ACHN (cell line): ENCODE results near the gene SCT.

ENCODE experiments used
- DNase-seq: peaks from one replicate; pipeline ENCODE4 v3.0.0-alpha.2; 2015
- in situ Hi-C: cut with HindIII; loops from 2 replicates; pipeline ENCODE4 v1.10.0; 2017; ENCODE audit warnings: low sequenced_read_pairs, low pct_ligation_motif_present, low pct_unique_long_range_greater_than_20kb

SCT gene

DNA sequence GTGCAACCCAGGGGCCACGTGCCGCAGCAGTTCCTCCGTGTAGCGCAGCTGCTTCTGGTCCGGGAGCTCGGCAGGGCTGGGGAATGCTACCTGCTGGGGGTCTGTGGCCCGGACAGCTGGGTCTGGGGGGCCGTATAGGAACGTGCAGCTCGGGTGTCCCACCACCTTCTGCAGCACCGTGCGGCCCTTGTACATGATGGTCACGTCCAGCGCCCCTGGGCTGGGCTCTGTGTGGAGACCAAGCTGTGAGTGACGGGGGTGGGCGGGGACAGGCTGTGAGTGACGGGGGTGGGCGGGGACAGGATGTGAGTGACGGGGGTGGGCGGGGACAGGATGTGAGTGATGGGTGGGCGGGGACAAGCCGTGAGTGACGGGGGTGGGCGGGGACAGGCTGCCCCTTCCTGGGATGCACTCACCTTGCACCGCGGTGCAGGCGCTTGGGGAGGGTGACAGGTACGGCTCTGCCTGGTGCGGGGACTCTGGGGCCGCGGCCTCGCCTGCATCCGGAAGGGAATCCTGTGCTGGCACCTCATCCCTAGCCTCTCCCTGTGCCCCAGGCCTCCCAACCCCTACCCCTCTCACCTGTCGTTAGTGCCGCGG is 13.5 kb downstream of the SCT start:
- DNase-seq = peak; percentile 56
- in situ Hi-C loops = no loop called here

DNA sequence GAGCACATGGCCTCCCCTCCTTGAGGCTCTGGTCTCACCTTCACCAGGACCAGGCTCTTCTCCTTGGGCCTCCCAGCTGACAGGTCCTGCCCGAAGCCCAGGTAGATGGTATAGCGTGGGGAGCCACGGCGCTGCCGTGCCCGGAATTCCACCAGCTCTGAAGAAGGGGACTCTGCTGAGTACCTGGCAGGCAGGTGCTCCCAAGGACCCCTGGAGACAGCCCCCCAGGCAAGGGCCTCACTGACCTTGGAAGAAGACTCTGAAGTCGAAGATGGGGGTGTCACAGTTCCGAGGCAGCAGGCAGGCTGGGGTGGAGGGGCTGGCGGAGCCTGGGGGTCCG is 14.1 kb downstream of the SCT start:
- DNase-seq = no peak
- in situ Hi-C loops = no loop called here

DNA sequence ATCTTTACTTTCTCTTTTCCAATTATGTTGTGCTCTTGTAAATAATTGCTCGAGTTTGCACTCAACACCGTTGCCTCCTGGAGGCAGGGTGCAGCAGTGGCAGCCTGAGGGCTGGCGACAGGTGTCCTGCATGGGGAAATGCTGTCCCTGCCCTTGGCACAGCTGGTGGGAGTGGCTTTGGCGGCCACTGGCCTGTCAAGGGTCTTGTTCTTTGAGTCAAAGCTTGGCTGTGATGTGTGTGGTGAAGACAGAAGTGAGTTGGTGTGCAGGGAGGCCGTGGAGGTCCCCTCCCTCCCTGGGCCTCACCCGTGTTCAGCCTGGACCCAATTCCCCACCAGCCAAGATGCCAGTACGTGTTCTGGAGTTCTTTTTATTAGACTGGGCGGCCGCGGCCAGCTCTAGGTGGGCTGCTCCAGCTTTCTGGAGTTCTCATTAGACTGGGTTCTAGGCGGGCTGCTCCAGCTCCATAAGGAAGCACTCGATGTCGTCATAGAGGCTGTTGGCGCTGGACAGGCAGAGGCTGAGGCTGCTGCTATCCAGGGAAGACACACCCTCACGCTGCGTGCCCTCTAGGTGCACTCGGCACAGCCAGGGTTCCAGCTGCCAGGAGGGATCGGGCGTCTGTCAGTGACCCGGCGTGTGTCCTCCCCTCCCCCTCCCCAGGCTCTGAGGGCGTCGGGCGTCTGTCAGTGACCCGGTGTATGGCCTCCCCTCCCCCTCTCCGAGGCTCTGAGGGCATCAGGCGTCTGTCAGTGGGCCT is 14.6 kb downstream of the SCT start:
- in situ Hi-C loops = no loop called here
- peak; percentile 33 for DNase-seq

DNA sequence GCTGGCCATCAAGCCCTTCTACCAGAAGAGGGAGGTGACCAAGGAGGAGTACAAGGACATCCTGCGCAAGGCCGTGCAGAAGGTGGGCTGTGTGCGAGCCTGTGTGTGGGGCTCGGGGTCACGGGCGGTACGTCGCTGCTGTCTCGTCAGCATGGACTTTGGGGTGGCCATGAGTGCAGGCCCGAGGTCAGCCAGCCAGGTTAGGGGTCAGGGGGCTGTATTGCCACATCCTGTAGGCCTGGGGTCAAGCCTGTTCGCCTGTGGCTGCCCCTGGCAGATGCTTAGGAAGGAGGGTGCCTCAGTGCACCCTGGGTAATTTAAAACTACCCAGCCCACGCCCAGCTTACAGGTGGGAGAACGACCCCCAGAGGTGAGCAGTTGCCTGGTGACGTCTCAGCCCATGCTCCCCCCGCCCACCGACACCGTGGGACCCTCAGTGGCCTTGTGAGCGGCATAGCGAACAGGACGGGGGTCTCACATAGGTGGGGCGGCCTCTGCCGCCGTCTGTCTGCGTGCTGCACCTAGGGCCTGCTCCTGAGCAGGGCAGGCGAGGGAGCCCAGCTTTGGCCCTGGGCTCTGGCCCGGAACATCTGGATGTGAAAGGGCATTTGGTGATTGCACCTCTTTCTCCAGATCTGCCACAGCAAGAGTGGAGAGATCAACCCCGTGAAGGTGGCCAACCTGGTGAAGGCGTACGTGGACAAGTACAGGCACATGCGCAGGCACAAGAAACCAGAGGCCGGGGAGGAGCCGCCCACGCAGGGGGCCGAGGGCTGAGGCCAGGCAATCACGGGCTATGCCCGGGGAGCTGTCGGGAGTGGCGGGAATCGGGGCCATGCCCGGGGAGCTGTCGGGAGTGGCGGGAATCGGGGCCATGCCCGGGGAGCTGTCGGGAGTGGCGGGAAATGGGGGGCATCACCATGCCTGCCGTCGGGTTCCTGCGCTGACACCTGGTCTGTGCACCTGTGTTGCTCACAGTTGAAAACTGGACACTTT is 15.7 kb downstream of the SCT start:
- DNase-seq = no peak
- in situ Hi-C loops = no loop called here

DNA sequence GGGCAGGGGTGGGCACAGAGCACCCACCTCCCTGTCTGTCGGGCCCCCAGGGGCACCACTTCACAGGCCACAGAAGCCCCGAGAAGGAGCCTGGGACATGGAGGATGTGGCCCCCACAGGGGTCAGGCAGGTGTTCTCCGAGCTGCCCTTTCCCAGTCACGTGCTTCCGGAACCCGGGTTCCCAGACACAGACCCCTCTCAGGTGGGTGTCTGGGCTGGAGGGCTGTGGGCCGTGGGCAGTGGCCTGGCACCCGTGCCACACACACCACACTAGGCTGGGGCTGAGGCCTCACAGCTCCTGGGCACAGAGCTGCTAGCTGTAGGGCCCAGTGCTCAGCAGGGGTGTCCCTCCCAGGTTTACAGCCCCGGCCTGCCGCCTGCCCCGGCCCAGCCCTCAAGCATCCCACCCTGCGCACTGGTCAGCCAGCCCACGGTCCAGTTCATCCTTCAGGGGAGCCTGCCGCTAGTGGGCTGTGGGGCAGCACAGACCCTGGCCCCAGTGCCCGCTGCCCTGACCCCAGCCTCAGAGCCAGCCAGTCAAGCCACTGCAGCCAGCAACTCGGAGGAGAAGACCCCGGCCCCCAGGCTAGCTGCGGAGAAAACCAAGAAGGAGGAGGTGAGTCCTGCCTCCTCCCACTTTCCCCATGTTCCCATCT is 16.7 kb downstream of the SCT start:
- in situ Hi-C loops = no loop called here
- no peak for DNase-seq

DNA sequence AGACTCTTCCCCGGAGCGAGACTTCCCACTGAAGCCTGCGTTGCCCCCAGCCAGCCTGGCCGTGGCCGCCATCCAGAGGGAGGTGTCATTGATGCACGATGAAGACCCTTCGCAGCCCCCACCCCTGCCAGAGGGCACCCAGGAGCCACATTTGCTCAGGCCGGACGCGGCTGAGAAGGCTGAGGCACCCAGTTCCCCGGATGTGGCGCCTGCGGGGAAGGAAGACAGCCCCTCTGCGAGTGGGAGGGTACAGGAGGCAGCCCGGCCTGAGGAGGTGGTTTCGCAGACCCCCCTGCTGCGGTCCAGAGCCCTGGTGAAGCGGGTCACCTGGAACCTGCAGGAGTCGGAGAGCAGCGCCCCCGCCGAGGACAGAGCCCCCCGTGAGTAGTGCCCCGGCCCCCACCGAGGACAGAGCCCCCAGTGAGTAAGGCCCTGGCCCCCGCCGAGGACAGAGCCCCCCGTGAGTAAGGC is 17.6 kb downstream of the SCT start:
- no peak for DNase-seq
- in situ Hi-C loops = no loop called here

DNA sequence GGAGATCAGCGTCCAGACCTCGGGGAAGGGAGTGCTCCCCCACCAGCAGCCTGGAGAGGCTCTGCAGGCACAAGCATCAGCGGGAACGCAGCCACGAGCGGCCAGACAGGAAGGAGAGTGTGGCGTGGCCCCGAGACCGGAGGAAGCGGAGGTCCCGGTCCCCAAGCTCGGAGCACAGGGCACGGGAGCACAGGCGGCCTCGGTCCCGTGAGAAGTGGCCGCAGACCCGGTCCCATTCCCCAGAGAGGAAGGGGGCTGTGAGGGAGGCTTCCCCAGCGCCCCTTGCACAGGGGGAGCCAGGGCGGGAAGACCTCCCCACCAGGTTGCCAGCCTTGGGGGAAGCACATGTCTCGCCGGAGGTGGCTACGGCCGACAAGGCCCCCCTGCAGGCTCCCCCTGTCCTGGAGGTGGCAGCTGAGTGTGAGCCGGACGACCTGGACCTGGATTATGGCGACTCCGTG is 18.2 kb downstream of the SCT start:
- in situ Hi-C loops = no loop called here
- no peak for DNase-seq

DNA sequence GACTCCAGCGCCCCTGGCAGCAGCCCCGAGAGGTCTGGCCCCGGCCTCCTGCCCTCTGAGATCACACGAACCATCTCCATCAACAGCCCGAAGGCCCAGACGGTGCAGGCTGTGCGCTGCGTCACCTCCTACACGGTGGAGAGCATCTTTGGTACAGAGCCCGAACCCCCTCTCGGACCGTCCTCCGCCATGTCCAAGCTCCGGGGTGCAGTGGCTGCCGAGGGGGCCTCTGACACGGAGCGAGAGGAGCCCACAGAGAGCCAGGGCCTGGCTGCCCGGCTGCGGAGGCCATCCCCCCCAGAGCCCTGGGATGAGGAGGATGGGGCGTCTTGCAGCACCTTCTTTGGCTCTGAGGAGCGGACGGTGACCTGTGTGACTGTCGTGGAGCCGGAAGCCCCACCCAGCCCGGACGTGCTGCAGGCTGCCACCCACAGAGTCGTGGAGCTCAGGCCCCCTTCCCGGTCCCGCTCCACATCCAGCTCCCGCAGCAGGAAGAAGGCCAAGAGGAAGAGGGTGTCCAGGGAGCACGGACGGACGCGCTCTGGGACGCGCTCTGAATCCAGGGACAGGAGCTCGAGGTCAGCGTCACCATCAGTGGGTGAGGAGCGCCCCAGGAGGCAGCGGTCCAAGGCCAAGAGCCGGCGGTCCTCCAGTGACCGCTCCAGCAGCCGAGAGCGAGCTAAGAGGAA is 18.9 kb downstream of the SCT start:
- in situ Hi-C loops = no loop called here
- DNase-seq = no peak

DNA sequence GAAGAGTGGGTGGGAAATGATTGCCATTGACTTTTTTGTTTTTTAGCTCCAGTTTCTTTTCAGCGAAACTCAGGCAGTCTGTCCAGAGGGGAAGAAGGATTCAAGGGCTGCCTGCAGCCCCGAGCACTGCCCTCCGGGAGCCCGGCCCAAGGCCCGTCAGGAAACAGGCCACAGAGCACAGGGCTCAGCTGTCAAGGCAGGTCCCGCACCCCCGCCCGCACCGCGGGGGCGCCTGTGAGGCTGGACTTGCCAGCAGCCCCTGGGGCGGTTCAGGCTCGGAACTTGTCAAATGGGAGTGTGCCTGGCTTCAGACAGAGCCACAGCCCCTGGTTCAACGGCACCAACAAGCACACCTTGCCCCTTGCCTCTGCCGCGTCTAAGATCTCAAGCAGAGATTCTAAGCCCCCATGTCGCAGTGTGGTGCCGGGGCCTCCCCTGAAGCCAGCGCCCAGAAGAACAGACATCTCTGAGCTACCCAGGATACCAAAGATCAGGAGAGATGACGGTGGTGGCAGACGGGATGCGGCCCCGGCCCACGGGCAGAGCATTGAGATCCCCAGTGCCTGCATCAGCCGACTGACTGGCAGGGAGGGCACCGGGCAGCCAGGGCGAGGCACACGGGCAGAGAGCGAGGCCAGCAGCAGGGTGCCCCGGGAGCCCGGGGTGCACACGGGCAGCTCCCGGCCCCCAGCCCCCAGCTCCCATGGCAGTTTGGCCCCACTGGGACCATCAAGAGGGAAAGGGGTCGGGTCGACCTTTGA is 19.8 kb downstream of the SCT start:
- in situ Hi-C loops = no loop called here
- DNase-seq = no peak

DNA sequence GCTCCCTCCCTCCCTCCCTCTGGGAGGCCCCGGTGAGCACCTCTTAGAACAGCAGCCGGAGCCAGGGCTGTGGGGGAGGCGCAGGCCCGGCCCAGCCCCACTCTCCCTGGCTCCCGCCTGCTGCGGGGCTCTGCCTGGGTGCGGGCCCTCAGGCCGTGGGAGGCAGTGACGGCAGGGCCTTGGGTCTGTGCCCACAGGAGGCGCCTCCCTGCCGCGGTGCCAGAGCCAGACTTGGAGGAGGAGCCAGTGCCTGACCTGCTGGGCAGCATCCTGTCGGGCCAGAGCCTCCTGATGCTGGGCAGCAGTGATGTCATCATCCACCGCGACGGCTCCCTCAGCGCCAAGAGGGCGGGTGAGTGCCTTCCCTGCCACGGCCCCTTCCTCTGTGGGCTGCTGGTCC is 20.7 kb downstream of the SCT start:
- no peak for DNase-seq
- in situ Hi-C loops = no loop called here

DNA sequence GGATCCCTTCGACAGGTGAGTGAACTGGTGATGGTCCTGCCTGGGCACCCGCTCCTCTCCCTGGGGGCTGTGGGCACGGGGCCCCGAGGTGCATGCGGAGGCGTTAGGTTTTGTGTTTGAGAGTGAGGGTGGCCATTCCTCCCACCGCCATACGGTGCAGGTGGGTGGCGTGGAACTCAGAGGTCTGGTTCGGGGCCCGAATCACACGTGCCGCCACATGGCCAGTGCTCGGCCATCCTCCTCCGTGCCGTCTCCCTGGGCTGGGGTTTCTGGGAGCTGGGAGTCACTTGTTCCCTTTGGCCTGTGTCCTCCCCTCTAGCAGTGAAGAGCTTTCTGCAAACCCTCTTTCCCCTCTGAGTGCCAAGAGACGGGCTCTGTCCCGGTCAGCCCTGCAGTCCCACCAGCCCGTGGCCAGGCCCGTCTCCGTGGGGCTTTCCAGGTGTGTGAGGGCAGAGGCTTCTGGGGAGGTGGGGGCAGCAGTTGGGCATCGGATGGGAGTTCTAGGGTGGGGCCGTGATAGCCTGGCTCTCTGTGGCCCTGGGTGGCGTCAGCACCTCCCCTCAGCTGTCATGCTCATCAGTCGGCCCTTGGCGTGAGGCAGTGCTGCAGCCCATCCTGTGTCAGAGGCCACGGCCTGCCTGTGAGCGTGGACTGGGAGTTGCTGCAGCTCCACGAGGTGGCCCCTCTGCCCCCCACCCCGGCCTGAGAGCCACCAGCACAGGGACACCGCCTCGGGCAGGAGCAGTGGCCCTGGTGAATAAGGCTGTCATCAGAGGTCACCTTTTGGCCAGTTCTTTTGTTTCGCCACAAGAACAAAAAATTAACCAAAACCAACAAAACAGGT is 21.5 kb downstream of the SCT start:
- in situ Hi-C loops = no loop called here
- DNase-seq = no peak

DNA sequence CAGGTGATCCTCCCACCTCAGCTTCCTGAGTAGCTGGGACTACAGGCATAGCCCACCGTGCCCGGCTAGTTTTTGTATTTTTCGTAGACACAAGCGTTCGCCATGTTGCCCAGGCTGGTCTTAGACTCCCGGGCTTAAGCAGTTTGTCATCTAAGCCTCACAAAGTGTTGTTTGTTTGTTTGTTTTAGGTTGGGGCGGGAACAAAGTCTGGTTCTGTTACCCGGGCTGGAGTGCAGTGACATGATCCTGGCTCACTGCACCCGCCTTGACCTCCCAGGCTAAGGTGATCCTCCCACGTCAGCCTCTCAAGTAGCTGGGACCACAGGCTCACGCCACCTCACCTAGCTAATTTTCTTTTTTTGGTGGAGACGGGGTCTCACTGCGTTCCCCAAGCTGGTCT is 23.8 kb downstream of the SCT start:
- no peak for DNase-seq
- in situ Hi-C loops = no loop called here

DNA sequence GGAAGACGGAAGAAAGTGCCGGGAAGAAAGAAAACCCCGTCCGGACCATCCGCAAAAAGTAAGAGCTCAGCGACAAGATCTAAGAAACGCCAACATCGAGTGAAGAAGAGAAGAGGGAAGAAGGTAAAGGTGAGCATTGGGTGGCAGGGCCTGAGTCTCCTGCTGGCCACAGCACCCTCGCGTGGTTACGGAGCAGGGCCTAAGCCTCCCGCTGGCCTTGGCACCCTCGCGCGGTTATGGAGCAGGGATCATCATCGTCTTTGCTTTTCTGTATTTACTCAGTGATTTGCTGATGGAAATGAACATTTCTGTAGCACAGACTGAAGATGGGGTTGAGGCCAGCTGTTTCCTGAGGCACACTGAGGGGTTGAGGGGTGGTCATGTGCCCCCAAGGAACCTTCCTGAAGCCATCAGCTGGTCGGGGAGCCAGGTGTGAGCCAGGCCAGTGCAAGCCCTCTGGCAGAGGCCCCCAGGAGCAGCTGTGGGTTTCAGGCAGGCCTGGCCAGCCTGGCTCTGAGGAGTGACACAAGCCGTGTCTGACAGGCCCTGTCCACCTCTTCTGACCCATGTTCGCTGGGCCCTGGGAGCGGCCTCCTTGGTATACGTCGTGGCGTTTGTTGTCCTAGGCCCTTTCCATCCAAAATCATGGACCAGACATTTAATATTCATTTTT is 25.3 kb downstream of the SCT start:
- no peak for DNase-seq
- in situ Hi-C loops = no loop called here

DNA sequence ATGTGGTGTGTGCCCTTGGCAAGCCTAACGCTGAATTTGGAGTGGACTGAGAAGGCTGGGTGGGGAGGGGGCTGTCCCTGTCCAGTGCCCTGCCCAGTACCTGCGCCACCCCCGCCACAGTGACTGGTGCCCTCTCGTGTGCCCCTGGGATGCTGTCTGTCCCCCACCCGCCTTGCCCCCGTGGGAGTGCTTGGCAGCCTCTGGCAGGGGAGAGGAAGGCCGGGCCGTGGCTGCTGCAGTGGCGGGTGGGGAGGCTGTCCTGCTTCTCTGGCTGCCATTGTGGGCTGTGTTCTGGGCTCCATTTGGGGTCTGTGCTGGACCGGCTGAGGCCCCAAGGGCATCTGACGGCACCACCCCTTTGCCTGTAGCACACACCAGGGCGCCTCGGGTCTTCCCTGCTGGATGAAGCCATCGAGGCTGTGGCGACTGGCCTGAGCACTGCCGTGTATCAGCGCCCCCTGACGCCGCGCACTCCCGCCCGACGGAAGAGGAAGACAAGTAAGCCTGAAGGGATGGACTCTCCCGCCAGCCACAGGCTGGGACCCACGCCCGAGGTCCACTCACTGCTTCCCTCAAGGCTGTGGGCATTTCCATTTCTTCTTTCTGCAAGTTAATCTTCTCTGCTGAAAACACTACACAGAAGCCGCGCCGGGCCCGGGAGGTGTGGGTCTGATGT is 28.8 kb downstream of the SCT start:
- DNase-seq = no peak
- in situ Hi-C loops = no loop called here

DNA sequence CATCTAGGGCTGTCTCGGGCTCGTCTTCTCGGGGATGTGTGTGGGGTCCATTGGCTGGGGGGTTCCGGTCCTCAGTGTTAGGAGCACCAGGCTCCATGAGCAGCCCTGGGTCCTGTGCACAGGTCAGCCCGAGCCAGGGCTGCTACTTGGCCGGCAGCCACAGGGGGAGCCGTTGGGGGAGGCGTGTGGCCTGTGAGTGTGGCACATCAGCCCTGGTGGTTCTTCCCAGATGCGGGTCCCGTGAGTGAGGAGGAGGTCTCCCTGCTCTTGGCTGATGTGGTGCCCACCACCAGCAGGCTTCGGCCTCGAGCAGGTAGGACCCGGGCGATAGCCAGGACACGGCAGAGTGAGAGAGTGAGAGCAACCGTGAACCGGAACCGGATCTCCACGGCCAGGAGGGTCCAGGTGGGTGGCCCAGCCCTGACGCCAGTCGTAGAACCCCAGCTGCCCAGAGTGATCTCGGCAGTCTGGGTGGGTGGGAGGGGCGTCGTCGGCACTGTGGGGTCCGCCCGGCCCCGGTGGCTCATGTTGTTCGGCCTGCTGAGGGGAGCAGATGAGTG is 29.7 kb downstream of the SCT start:
- no peak for DNase-seq
- in situ Hi-C loops = no loop called here

DNA sequence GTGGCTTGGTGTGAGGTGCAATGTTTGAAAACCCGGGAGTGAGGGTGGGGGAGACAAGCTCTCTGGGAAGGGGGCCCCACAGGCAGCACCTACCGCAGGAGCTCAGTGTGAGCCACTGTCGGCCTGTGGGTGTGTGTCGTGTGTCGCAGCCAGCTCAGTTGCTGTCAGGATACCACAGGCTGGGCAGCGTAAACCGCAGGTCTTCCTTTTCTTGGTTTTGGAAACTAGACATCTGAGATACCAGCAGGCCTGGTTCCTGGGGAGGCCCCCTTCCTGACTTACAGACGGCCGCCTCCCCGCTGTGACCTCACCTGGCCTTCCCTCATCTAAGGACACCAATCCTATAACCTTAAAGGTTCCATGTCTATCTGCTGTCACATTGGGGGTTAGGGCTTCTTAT is 30.6 kb downstream of the SCT start:
- no peak for DNase-seq
- in situ Hi-C loops = no loop called here
